GM18858 (cell line): ENCODE measurements around the gene CHCHD3.
"Not testable (repeated sequence)": the region's sequence is repeated elsewhere in the genome, so short reads cannot be mapped to it uniquely, and the experiment has no call there.

Source experiments
- ATAC-seq: cut with Tn5 transposase; IDR thresholded peaks from one replicate; pipeline ENCODE4 v1.9.1; 2021; ENCODE audit not compliant: unreplicated experiment

CHCHD3 gene

DNA sequence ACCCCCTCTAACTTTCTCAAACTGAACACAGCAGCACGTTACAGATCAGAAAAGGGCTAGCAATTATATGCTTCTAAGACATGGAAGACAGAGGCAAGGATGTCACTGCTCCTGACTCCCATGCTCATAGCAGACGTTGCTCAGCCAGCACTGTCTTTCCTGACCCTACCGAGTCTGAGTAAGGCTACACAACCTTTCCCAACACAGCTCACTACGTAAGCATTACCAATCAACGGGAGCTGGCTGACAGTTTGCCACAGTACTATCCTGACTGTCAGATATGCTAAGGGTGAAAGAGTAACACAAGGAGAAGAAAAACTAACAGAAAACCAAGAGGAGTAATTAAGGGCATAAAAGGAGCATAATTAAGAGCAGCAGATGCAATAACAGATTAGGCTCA, 171.2 kb downstream of the CHCHD3 start:
- no peak for ATAC-seq

DNA sequence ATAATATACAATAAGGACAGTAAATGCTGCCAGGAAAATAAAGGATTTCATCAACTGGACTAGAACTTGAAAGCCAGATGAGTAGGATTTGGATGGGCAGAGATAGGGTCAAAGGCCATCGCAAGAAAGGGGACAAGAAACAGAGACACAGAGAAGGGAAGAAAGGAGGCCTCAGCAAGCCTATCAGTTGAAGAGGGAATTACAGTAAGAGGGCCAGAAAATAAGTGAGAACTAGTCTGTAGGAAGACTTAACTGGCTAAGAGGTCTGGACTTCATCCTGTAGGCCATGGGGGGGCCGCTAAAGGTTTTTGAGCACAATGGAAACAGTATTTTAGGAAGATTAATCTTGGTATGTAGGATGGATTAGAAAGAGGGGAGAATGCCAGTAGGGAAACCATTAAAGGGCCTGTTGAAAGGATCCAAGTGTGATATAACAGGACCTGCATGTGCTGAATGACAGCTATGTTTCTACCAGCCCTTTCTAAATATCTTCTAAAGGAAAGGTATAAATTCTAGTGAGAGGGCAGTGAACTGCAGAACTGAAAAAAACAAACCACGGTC, 174.4 kb downstream of the CHCHD3 start:
- no peak for ATAC-seq

DNA sequence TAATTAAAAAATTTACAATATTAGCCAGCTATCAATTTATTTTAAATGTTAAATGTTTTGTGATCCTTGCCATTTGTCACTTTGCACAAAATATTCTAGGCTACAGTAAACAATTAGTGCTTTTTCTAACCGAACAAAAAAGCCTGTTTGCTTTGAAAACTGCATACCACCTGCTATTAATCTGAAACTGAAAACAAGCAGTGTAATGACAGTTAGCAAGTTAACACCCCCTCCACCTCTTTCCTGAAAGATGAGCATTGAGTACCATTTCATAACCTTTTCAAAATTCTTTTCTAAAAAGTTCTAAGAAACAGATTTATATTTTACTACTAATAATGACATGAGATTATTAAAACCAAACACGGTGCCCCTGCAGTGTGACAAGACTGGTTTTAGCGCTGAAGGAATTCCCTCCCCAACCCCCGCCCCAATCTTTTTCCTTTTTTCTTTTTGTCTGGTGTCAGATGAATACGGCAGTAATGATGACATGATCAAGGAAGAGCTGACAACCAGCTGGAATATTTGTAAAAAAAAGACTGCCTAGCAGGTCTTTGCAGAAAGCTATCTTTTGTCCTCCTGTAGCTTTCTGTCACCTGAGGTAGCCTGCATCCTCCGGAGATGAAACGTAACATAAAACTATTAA, 175.6 kb downstream of the CHCHD3 start:
- ATAC-seq = no peak

DNA sequence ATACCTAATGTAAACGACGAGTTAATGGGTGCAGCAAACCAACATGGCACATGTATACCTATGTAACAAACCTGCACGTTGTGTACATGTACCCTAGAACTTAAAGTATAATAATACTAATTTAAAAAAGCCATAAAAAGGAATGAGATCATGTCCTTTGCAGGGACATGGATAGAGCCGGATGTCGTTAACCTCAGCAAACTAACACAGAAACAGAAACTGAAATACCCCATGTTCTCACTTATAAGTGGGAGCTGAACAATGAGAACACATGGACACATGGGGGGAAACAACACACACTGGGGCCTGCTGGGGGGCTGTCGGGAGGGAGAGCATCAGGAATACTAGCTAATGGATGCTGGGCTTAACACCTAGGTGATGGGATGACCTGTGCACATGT, 176.8 kb downstream of the CHCHD3 start:
- not testable (repeated sequence) for ATAC-seq

DNA sequence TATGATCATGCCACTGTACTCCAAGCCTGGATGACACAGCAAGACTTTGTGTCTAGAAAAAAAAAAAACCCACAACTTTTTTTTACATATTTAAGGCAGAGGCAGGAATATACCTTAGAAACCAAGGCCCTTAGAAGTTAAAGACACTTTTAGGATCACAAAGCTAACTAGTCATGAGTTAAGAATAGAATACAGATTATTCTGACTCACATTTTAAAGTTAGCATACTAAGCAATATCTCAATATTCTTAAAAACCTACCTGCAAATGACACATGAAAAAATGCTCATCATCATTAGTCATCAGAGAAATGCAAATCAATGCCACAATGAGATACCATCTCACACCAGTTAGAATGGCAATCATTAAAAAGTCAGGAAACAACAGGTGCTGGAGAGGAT, 177.7 kb downstream of the CHCHD3 start:
- no peak for ATAC-seq

- not testable (repeated sequence) for ATAC-seq
Measured at GRCh38 chr7:132902294-132902693, 179.6 kb downstream of the CHCHD3 start.

GRCh38 chr7:132901241-132901640, 180.6 kb downstream of the CHCHD3 start:
- no peak for ATAC-seq

DNA sequence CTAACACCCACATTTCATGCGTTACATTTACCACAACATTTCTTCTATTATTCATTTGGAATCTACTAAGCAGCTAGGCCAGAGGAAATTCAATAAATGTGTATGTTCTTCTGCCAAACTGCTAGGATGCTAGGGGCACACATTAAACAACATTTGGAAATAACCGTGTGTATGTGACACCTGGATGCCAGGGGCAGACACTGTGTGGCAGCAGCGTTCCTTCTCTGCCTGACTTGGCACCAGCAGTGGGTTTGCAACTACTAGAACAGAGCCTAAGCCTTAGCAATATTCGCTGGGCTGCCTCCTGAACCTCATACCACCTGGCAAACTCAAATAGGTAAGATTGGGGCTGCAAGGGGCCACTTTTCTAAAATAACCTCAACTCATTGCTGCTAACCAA, 182.1 kb downstream of the CHCHD3 start:
- no peak for ATAC-seq

- ATAC-seq = not testable (repeated sequence)
Measured at GRCh38 chr7:132898641-132899175, 183.2 kb downstream of the CHCHD3 start.

- no peak for ATAC-seq
Measured at GRCh38 chr7:132897093-132897687, 184.7 kb downstream of the CHCHD3 start.

DNA sequence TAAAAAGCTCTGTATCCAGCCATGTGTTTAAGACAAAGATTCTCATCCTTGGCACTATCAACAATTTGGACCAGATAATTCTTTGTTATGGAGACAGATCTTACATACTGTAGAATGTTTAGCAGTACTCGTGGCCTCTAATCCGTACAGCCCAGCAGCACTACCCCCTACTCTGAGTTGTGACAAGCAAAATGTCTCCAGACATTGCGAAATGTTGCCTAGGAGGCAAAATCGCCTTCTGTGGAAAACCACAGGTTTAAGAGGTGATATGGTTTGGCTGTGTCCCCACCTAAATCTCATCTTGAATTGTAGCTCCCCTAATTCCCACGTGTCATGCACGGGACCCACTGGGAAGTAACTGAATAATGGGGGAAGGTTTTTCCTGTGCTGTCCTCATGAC, 186.7 kb downstream of the CHCHD3 start:
- ATAC-seq = no peak

DNA sequence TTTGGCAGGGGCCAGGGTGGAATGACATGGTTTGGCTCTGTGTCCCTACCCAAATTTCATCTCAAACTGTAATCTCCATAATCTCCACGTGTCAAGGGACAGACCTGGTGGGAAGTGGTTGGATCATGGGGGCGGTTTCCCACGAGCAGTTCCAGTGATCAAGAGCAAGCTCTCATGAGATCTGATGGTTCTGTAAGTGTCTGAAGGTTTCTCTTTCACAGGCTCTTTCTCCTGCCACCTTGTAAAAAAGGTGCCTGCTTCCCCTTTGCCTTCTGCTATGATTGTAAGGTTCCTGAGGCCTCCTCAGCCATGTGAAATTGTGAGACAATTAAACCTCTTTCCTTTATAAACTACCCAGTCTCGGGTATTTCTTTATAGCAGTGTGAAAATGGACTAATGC, 188.3 kb downstream of the CHCHD3 start:
- no peak for ATAC-seq

GRCh38 chr7:132892744-132893143, 189.1 kb downstream of the CHCHD3 start:
- not testable (repeated sequence) for ATAC-seq

DNA sequence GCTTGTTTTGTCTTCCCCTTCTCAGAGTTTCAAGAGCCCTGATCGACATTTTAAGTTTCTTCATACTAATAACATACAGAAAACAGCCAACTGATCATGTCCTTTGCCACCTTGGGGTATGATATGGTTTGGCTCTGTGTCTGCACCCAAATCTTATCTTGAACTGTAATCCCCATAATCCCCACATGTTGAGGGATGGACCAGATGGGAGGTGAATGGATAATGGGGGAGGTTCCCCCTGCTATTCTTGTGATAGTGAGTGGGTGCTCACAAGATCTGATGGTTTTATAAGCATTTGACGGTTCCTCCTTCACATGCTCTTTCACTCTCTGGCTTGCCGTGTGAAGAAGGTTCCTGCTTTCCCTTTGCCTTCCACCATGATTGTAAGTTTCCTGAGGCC, 190.3 kb downstream of the CHCHD3 start:
- ATAC-seq = no peak

DNA sequence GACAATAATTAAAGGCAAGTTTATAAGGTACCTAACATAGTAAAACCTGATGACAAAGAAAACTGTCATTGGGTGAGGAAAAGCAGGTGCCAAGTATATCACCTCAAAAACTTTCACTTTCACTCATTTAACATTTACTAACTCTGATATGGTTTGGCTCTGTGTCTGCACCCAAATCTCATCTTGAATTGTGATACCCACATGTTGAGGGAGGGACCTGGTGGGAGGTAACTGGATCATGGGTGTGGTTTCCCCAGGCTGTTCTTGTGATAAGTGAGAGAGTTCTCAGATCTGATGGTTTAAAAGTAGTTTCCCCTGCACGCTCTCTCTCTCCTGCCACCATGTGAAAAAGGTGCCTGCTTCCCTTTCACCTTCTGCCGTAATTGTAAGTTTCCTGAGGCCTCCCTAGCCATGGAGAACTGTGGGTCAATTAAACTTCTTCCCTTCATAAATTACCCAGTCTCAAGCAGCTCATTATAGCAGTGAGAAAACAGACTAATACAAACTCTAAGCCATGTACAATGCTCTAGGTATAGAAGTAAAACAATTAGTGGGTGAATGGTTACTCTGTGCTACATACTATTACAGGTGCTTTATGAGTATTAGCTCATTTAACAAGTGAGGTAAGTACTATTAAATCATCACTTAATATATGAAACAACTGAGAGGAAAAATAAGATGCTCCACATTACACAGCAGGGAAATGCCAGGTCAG, 199.0 kb downstream of the CHCHD3 start:
- peak; percentile 63 for ATAC-seq

GRCh38 chr7:132881317-132881716, 200.6 kb downstream of the CHCHD3 start:
- ATAC-seq = no peak

GRCh38 chr7:132879579-132879978, 202.3 kb downstream of the CHCHD3 start:
- ATAC-seq = no peak

- no peak for ATAC-seq
Measured at GRCh38 chr7:132878204-132878919, 203.5 kb downstream of the CHCHD3 start.

- no peak for ATAC-seq
Measured at GRCh38 chr7:132877573-132877972, 204.3 kb downstream of the CHCHD3 start.

GRCh38 chr7:132876576-132876975, 205.3 kb downstream of the CHCHD3 start:
- ATAC-seq = no peak

DNA sequence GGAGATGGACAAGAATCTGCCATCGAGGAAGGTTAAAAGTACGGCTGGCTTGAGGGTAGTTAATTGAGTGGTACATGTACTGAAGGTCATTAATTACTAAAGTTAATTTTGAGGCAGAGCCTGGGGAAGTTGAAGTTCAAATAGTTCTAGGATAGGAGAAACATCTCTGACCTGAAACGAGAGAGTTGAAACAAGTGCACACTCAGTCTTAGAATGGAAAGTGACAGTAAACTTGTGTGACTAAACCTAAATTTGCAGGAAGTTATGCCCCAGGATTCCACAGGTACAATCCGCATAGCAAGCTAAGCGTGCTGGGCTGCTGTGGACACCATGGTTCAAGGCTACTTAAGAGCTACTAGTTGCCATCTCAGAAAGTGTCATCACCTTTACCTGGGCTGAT, 209.9 kb downstream of the CHCHD3 start:
- ATAC-seq = peak; percentile 45
